Measurements from ENCODE around the gene NUDT21. TPM values are rescaled to one million over a fixed set of nuclear protein-coding genes. Genes with fewer than 3 reads are reported as not detected.

The NUDT21 gene
- total and polyA plus RNA-seq, 2 of the 8 experiments (the other 6 are each of a cell fraction or from before 2014, with no cell fraction given): 78.1 to 277 TPM

GRCh38 chr16:56483394-56483793, 32.3 kb upstream of the NUDT21 start (continued):
- no peak for TF ChIP-seq CHD7 (IDR thresholded peaks at IDR 0.05; ENCODE audit: insufficient replicate concordance, low read length)
- no peak for TF ChIP-seq JUND (IDR thresholded peaks at IDR 0.05; ENCODE audit: low read length)
- TF ChIP-seq RNF2 (IDR thresholded peaks at IDR 0.05; ENCODE audit: borderline replicate concordance, low read depth, low read length, missing control alignments, poor library complexity, severe bottlenecking): no peak
- no peak for TF ChIP-seq TAF1 (IDR thresholded peaks at IDR 0.05; ENCODE audit: low read depth, low read length)
- no peak for TF ChIP-seq MAX (IDR thresholded peaks at IDR 0.05)
- no peak for TF ChIP-seq KDM5A (IDR thresholded peaks at IDR 0.05; ENCODE audit: low read length)
- no peak for TF ChIP-seq JUN (IDR thresholded peaks at IDR 0.05; ENCODE audit: low read depth, low read length)
- TF ChIP-seq PHF8 (conservative IDR thresholded peaks at IDR 0.05; ENCODE audit: low read depth, low read length): no peak
- TF ChIP-seq CREB1 (IDR thresholded peaks at IDR 0.05): no peak
- no peak for TF ChIP-seq ATF3 (IDR thresholded peaks at IDR 0.05; ENCODE audit: insufficient read depth, low read depth, low read length)
- no peak for TF ChIP-seq RFX5 (IDR thresholded peaks at IDR 0.05; ENCODE audit: borderline replicate concordance, low read depth, low read length)

Data from H1 (cell line).